HG02642 (cell line): ENCODE measurements around the gene GALC.
"Not testable (repeated sequence)": the region's sequence is repeated elsewhere in the genome, so short reads cannot be mapped to it uniquely, and the experiment has no call there.

ENCODE experiments used
- ATAC-seq: cut with Tn5 transposase; IDR thresholded peaks from one replicate; pipeline ENCODE4 v1.9.1; 2021; ENCODE audit warnings: mild to moderate bottlenecking; ENCODE audit not compliant: unreplicated experiment, poor library complexity

Gene GALC

DNA sequence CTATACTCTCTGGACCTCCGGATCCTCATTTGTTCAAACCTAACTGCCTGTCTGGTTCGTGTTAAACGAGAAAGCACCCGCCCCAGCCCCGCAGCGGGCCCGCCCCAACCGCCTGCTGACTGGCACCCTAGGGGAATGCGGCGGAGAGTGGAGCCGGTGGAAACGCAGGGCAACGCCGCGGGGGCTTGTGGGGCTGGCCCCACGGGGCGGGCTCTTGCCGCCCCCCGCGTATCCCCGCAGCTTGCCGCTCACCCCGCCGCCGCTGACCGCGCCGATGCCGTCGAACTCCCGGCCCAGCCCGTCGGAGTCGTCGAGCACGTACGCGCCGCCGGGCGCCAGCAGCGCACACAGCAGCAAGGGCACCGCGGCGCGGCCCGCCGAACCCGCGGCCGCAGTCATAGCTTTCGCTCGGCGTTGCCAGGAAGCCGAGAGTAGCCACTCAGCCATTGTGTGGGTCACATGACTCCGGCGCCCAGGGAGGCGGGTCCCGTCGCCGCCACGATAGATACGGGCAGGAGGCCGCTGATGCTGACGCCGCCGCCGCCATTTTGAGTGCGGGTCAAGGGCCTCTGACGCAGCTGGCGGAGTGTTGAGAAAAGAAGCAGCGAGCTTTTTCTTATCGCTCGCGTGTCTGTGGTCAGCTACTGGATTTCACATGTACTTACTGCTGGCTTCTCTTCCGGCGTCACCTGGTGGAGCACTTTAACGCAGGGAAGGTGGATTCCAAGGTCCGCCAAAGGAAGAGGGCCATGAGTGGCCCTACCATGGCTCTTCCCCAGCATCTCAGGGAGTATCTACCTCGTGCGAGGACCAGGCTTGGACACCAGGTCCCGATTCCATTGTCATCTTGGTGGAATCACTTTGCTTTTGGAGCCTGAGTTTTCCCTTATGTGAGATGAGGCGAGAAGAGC is at the start of gene GALC:
TSS of gene GALC (minus strand) at position 465 of the 911 bp plus-strand sequence. CDS start at position 447, 18 bp downstream.
- peak; percentile 93 for ATAC-seq

DNA sequence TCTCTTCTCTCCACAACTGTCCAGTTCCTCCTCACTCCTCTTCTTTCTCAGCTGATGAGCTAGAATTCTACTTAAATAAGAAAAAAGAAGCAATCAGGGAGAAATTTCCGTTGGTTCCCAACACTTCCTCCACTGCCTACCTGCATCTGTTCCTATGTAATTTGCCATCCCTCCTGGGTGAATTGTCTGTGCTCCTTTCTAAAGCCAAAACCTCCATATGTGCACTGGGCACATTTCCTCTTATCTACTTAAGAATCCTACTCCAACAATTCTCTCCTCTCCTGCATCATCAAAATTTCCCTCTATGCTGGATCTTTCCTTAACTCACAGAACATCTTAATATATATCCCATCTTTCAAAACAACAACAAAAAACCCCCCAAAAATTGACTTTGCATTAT is 47.2 kb upstream of the GALC start:
- no peak for ATAC-seq

GRCh38 chr14:88039197-88039596 is 46.2 kb upstream of the GALC start:
- no peak for ATAC-seq

GRCh38 chr14:88037325-88037724 is 44.3 kb upstream of the GALC start:
- no peak for ATAC-seq

- ATAC-seq = no peak
Measured at GRCh38 chr14:88036422-88036821, 43.4 kb upstream of the GALC start.

DNA sequence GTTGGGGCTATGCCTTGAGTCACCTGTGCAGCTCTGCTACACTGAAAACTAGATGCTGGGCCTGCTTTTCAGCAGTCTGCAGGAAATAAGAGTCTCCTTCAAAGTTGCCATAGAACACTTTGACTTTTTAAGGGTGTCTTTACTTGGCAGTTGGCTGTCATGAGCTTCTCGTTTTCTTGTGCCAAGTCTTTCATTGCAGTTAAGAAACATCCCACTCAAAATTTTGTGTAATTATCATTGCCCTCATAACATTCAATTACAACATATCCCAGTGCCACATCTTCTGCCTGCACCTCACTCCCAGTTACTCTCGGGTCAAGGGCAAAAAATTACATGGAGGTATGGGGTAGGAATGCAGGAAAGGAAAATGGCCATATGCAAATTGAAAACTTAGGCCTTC is 41.1 kb upstream of the GALC start:
- ATAC-seq = no peak

GRCh38 chr14:88032373-88032772 is 39.4 kb upstream of the GALC start:
- no peak for ATAC-seq

GRCh38 chr14:88030892-88031291 is 37.9 kb upstream of the GALC start:
- no peak for ATAC-seq

- no peak for ATAC-seq
Measured at GRCh38 chr14:88030079-88030478, 37.1 kb upstream of the GALC start.

DNA sequence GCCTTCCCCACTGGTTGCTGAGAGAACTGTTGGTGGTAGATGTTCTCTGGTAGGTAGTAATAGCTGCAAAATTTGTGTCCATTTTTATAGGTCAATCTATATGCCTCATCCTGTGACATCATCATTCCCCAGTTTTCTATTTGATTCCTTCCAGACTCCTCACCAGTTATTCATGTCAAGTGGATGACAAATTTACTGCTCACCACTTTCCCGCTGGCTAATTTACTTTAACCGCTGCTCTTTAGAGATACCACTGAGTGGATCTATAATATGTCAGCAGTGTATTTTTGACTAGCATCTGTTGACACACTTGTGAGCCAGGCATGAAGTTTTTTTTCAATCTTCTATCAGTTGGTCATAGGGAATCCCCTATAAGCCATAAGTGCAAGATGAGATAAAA is 36.5 kb upstream of the GALC start:
- no peak for ATAC-seq

- ATAC-seq = no peak
Measured at GRCh38 chr14:88026890-88027289, 33.9 kb upstream of the GALC start.

- no peak for ATAC-seq
Measured at GRCh38 chr14:88025313-88025712, 32.3 kb upstream of the GALC start.

DNA sequence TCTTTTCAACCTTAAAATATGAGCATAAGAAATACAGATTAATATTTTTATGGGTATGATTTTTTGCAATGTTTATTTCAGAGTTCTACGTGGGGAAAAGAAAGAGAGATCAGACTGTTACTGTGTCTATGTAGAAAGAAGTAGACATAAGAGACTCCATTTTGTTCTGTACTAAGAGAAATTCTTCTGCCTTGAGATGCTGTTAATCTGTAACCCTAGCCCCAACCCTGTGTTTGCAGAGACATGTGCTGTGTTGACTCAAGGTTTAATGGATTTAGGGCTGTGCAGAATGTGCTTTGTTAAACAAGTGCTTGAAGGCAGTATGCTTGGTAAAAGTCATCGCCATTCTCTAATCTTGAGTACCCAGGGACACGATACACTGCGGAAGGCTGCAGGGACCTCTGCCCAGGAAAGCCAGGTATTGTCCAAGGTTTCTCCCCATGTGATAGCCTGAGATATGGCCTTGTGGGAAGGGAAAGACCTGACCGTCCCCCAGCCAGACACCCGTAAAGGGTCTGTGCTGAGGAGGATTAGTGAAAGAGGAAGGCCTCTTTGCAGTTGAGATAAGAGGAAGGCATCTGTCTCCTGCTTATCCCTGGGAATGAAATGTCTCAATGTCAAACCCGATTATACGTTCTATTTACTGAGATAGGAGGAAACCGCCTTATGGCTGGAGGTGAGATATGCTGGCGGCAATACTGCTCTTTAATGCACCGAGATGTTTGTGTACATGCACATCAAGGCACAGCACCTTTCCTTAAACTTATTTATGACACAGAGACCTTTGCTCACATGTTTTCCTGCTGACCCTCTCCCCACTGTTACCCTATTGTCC is 31.5 kb upstream of the GALC start:
- ATAC-seq = not testable (repeated sequence)

- no peak for ATAC-seq
Measured at GRCh38 chr14:88023658-88024187, 30.7 kb upstream of the GALC start.

GRCh38 chr14:88017535-88017934 is 24.6 kb upstream of the GALC start:
- ATAC-seq = no peak

GRCh38 chr14:88016768-88017167 is 23.8 kb upstream of the GALC start:
- no peak for ATAC-seq

- ATAC-seq = peak; percentile 96
Measured at GRCh38 chr14:88013750-88014349, 20.9 kb upstream of the GALC start.

DNA sequence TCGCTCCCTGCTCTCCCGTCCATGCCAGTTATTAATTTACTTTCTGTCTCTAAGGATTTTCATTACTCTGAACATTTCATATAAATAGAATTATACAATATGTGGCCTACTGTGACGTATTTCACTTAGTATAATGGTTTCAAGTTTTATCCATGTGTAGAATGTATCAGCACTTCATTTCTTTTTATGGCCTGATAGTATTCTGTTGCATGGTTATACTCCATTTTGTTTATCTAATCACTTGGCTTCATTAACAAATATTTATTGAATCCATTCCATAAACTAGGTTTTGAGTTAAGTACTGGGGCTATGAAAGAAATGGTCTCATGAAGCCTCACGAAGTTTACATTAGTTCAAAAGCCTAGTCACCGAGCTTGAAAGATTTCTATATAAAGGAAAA is 19.5 kb upstream of the GALC start:
- no peak for ATAC-seq

GRCh38 chr14:88010331-88010730 is 17.3 kb upstream of the GALC start:
- no peak for ATAC-seq

DNA sequence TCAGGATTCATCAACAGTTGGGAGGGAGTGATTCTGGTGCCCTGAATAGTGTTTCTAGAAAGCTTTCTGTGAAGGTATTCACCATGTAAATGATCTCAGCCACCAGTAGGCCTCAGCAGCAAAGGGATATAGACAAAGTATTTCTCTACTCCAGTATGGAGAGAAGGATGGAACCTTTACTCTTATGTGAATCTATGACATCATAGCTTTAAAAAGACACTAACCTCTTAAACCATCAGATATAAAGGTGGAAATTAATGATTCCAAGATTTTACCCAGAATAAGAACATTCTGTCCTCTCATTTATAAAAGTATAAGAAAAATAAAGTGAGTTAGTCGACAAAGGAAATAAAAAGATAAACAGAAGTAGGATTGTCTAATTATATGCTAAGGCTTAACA is 16.5 kb upstream of the GALC start:
- ATAC-seq = no peak
